Superior temporal gyrus (tissue), 1 donor: ENCODE data around the gene IL34.

Experiments used
- DNase-seq: peaks from one replicate; pipeline ENCODE4 v3.0.0-alpha.2; 2016; ENCODE audit errors: extremely low spot score

The IL34 gene

GRCh38 chr16:70687671-70688245 lies 41.4 kb downstream of the IL34 start:
- DNase-seq = no peak

- peak; percentile 91 for DNase-seq
Measured at GRCh38 chr16:70688246-70688742, 41.9 kb downstream of the IL34 start.

- DNase-seq = no peak
Measured at GRCh38 chr16:70689035-70689969, 42.9 kb downstream of the IL34 start.

- no peak for DNase-seq
Measured at GRCh38 chr16:70689970-70690891, 43.9 kb downstream of the IL34 start.

GRCh38 chr16:70691223-70692129 lies 45.1 kb downstream of the IL34 start:
- peak; percentile 87 for DNase-seq

GRCh38 chr16:70692130-70692872 lies 45.9 kb downstream of the IL34 start:
- DNase-seq = no peak

GRCh38 chr16:70692873-70693671 lies 46.7 kb downstream of the IL34 start:
- DNase-seq = no peak

GRCh38 chr16:70694088-70694867 lies 47.9 kb downstream of the IL34 start:
- peak; percentile 41 for DNase-seq

GRCh38 chr16:70694868-70695218 lies 48.5 kb downstream of the IL34 start:
- DNase-seq = no peak

GRCh38 chr16:70695331-70696070 lies 49.1 kb downstream of the IL34 start:
- no peak for DNase-seq

- DNase-seq = no peak
Measured at GRCh38 chr16:70696355-70696754, 50.0 kb downstream of the IL34 start.

- DNase-seq = no peak
Measured at GRCh38 chr16:70696952-70697593, 50.7 kb downstream of the IL34 start.

GRCh38 chr16:70697594-70698170 lies 51.3 kb downstream of the IL34 start:
- DNase-seq = no peak

GRCh38 chr16:70698901-70699300 lies 52.5 kb downstream of the IL34 start:
- DNase-seq = no peak

GRCh38 chr16:70699696-70700095 lies 53.3 kb downstream of the IL34 start:
- no peak for DNase-seq

GRCh38 chr16:70700101-70701020 lies 54.0 kb downstream of the IL34 start:
- peak; percentile 82 for DNase-seq
